GM21423 (cell line): Measurements from ENCODE around the gene FBRSL1.

Experiments used
- ATAC-seq: cut with Tn5 transposase; IDR thresholded peaks from one replicate; pipeline ENCODE4 v1.9.1; 2021; ENCODE audit warnings: mild to moderate bottlenecking, moderate library complexity; ENCODE audit not compliant: unreplicated experiment

FBRSL1 gene

DNA sequence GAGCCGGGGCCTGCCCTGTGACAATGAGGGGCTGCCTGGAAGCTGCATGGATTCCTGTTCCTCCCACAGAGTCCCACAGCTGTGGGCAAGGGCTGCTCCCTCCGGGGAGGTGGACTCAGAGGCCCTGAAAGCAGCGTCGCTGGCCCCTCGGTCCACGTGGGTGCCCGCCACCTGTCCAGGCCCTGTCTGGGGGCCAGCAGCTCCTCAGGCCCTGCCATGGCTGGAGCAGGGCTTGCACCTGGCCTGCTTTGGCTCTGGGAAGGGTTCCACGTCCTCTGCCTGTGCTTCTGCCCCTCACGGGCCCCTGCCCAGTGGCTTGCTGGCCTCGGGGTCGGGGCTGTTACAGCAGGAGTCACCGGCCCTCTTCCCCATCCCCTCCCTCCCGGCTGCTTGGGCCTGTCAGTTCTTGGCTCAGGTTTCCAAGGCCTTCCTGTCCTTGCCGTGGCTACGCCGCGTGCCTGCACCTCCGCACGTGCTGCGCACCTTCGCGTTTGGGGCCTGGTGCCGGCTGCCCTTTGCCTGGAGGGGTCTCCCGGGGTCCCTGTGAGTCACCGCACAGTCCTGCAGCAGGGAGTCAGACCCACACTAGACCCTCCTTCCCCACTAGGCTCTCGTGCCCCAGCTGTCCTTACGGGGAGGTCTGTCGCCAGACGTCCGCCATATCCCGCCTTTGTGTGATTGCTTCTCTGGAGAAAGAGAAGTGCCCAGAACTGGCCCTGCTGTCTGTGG is 5.8 kb downstream of the FBRSL1 start:
- no peak for ATAC-seq

DNA sequence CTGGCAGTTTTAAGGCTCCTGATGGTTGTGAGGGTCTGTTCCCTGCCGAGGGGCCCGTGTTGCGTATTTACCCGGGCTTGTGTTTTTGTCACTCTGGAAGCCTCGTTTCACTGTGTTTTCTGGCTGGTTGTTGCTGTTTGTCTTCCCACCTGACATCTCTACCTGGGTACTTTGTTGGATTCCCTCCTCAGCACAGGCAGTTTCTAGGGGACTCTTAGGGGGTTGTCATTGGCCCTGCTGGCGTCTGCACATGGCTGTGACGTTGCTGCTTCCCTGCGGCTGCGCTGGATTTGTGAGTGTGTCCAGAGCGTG is 6.4 kb downstream of the FBRSL1 start:
- no peak for ATAC-seq

DNA sequence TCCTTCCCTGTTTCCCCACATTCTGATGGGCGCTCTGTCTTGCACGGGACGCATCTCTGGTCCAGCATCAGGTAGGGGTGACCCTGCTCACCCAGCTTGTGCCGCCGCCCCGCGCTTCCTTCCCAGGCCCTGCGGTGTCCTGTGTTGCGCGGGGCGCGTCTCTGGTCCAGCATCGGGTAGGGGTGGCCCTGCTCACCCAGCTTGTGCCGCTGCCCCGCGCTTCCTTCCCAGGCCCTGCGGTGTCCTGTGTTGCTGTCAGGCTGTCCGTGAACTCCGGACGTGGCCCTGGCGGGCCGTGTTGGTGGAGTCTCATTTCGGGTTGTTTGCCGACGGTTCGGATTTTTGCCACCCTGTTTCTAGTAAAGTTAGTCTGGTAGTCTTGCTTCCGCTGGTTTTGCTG is 6.8 kb downstream of the FBRSL1 start:
- ATAC-seq = no peak

DNA sequence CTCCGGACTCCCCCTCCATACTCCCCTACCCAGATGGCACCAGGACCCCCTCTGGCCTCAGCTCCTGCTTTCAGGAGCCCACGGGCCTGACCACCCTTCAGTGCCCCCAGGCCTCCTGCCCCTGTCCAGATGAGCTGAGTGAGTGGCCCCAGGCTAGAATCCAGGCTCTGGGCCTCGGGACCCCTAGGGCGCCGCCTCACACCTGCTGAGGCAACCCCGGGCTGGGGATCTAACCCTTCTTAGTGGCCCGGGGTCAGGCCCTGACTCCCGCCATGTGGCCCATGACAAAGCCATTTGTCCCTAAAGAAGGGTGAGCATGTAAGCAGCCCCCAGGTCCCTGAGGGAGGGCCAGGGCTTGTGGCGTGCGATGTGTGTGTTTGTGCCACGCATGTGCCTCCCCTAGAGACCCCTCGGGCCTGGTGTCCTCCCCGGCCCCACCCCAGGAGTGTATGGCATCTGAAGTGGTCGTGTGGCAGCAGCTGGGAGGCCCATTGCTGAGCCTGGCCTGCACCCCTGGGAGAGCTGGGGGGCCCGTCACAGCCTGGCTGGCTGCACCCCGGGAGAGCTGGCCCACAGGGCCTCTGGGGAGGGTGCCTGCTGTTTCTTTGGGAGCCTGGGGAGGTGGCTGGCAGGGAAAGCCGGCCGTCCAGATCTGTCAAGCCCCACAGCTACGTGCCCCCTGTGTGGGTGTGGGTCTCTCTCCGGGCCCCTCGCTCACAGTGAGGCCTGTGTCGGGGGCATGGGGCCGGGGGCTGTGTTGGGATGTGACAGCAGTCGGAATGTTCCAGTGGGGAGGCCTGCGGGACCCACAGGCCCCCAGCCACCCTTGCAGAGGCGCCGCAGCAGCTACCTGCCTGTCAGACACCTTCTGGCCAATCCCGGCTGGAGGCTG is 7.8 kb downstream of the FBRSL1 start:
- no peak for ATAC-seq

DNA sequence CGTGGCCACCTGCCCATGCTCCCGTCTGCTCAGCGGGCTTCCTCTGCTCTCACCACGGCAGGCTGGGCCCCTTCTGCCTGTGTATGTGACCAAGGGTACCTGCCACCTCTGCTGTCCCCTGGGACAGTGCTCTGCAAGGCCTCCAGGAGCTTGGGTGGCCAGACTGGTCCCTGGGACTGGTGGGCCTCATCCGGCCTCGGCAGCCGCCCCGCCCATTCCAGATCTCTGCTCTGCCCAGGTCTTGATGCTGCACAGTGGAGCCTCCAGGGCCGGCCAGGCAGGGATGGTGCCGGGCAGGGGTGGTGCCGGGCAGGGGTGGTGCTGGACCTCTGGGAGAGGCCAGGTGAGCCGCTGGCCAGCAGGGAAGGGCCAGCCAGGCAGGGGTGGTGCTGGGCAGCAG is 9.0 kb downstream of the FBRSL1 start:
- ATAC-seq = no peak

DNA sequence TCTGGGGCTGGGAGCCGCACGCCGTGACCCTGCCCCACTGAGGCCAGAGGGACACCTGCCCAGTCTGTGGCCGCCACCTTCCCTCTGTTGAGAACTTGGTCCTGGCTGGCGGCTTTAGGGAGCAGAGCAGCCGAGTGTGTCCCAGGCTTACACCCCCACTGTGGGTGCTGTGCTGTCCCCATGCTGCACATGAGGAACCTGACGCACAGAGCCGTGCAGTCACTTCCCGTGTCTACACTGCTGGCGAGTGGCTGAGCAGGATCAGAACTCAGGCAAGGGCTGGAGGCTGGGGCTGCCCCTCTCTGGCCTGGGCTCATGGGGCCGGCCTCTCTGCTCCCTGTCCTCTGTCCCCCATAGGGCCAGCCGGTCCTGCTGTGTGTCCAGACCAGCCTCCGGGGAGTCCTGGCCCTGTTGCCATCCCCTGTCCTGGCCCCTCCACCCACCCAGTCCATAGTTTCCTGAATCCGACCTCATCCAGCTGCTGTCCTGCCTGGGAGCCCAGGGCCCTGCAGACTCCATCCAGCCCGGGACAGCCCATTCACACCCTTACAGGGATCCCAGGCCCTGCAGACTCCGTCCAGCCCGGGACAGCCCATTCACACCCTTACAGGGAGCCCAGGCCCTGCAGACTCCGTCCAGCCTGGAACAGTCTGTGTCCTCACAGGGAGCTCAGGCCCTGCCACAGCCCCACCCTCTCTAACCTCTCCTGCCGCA is 10.3 kb downstream of the FBRSL1 start:
- ATAC-seq = no peak

DNA sequence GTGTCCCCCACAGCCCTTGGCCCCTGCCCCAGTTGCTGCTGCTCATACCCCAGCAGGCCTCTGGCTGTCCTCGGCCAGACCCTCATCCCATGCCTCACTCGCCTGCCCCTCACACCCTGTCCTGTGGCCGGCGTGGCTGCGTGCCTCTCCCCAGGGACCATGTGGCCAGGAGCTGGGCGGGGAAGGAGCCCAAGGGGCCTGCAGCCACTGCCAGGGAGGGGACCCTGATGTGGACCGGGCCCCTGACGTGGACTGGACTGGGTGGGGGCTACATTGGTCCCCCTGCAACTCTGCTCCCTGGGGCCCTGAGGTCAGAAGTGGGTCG is 10.9 kb downstream of the FBRSL1 start:
- ATAC-seq = no peak

DNA sequence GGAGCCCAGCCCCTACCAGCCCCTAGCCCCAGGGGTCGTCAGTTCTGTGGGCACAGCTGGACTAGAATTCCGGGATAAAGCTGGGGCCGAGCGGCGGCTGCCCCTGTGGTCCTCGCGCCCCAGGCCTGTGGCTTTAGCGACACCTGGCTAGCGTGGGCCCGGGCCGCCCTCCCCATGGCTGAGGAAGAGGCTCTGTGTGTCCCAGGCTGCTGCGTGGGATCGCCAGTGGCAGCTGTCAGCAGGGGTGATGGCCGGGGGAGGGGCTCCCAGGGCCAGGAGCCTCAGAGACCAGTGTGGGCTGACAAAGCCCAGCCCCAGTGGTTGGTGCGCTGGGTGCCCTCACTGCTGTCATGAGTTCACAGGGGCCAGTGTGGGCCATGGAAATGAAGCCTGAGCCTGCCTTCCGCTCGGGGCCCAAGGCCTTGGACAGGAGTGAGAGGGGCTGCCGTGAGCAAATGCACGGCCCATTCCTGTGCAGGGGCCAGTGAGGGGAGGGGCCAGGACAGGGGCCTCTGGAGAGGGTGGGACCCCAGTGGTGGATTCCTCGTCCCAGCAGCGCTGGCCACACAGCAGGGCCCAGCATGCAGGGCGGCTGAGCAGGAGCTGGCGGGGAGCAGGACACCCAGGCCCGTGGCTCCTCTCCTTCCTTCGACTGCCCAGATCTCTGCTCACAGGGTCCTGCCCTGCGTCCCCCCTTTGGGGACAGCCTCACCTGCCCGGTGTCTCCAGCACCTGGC is 11.4 kb downstream of the FBRSL1 start:
- ATAC-seq = no peak

DNA sequence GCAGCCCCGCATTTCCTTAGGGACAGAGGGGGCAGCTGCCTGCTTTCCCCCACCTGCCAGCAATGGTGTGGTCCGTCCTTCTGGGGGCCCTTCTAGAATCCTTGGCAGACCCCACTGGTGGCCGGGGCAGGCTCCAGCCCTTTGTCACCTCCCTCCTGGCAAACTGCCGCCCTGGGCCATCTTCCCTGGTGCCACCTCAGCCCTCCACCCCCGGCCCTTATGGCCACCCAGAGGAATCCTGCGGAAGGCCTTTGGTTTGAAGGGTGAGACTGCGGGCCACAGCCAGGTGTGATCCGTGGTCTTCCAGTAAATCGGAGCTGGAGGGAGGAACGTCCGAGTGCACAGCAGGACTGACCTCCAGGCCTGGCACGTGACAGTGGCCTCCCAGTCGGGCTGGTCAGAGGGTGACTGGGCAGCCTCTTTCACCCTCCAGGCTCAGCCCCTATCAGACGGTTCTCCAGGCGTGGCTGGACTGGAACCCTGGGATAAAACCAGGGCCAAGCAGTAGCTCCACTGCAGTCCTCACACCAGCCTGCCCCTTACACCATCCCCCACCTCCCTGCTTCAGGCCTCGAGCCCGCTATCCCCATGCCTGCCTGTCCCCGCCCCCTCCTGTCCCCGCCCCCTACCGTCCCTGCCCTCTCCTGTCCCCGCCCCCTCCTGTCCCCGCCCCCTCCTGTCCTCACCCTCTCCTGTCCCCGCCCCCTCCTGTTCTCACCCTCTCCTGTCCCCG is 12.4 kb downstream of the FBRSL1 start:
- ATAC-seq = no peak

DNA sequence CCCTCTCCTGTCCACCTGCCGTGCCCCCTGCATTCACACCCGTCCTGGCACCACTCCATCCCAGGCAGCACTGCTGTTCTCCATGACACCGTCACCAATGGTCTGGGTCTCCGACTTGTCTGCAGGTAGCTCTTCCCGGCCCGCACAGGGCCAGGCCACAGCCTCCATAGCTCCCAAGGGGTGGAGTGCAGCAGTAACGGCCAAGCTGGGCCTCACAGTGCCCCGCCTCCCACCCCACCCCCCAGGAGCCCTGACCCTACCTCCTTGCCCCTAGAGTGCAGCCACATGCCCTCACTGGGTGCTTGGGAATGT is 12.9 kb downstream of the FBRSL1 start:
- ATAC-seq = no peak

DNA sequence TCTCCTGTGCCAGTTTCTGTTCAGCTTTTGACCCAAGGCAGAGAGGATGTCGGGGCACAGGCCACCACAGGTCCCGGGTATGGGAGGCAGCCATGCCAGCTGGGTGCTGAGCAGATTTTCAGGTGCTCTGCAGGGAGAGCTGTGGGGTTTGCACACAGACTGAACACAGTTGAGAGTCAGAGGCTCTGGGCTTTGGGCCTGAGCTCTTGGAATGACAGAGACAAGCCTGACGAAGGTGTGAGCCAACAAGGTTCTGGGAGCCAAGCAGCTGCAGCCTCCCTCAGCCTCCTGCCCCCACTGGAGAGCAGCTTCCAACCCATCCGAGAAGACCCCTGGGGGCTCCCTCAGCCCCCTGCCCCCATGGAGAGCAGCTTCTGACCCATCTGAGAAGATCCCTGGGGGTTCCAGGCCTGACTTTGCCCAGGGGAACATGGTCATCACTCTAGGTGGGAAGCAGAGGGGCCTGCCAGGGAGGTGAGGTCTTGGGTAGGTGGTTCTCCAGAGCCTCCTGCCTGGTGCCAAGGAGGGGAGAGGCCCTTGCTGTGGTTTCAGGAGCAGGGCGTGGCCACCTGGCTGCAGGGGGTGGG is 13.8 kb downstream of the FBRSL1 start:
- no peak for ATAC-seq

DNA sequence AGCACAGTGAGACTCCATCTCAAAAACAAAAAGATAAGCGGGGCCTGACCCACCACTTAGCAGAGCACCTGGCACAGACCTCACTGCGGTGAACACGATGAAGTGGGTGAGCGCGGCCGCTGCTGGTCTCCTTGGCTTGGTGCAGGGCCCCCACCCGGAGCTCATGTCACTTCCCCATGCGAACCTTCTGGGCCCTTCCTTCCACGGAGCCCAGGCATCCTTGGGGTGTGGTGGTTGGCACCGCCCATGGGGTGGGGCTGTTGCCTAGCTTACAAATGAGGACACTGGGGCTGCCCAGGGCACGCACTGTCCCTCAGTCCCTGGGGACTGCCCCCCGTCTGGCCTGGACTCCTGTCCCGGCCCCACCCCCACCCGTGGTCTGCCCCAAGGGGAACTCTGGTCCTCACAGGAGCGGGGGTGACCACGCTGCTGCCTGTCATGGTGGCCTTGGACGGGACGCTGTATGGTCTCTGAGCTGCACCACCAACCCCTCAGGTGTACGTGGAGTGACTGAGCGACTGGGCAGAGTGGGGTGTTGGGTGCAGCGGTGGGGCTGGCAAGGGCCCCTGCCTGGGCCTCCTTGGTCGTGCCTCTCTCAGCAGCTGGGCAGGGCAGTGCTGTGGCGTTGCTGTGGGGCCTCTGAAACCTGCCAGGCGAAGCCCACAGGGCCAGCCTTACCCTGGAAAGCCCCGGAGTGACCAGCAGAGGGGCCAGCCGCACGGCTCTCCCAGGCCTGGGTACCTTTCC is 15.3 kb downstream of the FBRSL1 start:
- no peak for ATAC-seq

DNA sequence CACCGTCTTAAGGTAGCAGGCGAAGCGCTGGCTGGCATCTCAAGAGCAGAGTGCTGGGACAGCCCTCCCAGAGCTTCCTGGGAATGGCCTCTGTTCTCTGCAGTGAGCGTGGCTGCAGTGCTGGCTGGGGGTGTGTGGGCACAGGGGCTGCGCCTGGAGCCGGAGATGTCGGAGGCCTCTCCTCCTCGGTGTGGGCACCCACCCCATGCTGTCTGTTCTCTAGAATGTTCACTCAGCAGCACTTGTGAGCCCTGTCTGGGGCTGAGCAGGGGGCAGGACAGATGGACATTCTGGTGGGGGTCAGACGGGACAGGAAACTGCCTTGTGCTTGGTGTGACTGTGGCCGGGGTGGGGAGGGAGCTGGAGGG is 15.9 kb downstream of the FBRSL1 start:
- ATAC-seq = no peak

DNA sequence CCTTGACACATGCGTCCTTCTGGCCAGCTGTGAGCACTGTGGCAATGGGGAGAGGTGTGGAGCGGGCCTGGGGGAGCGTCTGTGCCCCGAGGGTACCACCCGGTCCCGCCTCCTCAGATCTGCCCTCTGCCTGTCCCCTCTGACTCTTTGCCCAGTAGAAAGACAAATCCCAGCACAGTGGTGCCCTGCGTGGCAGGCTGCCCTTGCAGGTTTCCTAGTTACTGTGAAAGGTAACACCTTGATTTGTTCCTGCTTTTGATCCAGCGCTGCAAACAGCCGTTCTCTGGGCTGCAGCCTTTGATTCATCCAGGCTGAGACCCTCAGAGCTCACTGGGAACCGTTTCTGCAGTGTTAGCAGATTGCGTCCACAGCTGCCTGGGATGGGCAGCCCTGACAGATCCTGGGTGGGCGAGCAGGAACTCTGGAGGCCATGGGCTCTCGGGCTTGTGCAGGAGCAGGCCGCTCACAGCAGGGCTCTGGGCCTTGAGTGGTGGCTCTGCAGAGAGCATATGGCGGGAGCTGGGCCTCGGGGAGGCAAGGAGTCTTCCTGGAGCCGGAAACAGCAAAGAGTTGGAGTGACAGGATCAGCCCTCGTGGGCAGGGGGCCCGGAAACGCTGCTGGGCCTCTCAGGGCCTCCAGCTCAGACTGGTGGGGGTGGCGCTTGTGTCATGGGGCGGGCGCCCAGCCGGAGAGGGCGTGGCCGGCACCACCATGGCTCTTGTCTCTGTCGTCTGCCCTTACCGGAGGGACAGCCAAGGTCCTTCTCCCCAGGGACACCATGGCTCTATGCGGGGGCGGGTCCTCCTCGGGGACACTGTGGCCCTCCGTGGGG is 16.6 kb downstream of the FBRSL1 start:
- peak; percentile 76 for ATAC-seq

DNA sequence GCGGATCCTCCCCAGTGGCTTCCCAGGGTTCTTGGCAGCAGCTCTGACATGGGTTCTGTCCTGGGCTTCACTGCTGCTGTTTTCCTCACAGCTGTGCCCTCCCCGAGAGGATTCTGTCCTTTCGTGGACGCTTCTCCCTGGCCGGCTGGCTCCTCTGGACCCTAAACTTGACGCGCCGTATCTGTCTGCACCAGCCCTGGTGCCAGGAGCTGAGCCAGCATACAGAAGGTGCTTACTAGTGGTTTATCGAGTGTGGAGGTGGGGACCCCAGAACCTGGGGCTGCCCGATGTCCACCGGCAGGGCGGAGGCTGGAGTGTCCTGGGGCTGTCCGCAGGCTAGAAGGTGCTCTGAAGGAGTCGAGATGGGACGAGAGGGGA is 17.2 kb downstream of the FBRSL1 start:
- ATAC-seq = no peak

DNA sequence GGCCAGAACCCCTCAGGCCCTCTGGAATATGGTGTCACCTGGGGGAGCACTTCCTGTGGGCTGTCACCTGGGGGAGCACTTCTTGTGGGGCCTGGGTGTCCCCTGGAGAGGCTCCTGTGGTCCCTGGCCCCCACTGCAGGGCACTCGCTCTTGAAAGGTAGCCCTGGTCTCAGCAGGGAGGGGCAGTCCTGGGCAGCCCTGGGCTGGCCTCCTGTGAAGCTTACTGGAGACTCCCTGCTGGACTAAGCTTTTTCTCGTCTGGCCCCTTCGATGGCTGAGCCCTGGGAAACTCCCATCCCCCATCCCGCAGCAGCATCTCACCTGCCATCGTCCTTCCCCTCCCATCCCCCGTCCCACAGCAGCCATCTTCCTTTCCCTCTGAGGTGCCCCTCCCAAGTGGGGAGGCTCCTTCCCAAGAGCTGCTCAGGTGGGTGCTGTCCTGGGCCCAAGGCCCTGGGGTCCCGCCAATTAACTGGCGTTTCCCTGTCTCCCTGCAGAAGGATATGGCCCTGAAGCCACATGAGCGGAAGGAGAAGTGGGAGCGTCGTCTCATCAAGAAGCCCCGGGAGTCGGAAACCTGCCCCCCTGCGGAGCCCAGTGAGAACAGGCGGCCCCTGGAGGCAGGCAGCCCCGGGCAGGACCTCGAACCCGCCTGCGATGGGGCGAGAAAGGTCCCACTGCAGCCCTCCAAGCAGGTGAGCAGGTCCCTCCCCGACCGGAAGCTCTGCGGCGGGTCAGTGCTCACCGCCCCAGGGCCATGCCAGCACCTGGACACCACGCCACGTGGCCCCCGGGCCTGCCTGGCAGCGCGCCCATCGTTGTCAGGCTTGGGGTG is 17.9 kb downstream of the FBRSL1 start:
- no peak for ATAC-seq

DNA sequence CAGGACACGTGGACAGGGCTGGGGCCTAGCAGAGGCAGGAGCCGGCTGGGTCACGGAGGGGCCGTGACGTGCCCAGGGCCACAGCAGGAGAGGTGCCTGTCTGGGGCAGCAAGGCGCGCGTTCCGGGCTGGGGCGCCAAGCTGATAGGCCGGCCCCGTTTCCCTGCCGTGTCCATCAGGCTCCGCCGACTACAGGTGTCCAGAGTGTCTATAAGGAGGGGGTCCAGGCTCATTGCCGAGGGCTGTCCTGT is 18.5 kb downstream of the FBRSL1 start:
- no peak for ATAC-seq
